ENCODE measurements around the gene KCNF1.

- TF ChIP-seq EZH2phosphoT487 (IDR thresholded peaks at IDR 0.05; ENCODE audit: borderline replicate concordance, low read length) (no peak), CTCF (IDR thresholded peaks at IDR 0.05; ENCODE audit: low read depth, low read length, poor library complexity, severe bottlenecking) (no peak)
These were observed 27.8 kb upstream of the KCNF1 start for GRCh38 chr2:10883801-10884478.
